Measurements from ENCODE around the gene U2AF2.

DNA sequence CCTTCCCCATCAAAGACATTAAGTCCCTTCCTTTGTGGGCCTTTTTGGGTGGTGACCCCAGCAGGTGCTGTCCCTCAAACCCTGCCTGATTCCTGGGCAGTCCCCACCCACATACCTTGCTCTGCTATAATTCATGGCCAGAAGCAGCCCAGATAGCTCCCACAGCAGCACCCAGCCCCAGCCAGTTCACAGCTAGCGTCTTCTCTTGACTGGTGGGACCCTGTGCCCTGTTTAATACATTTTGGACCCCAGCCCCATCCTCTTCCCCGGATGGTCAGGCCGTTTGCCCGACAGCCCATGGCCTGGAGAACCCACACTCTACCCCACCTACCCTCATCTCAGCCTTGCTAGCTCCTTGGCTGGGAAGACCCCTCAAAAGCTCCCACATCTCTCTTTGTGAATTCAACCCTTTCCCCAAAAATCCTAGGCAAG, 4.7 kb upstream of the U2AF2 start:
- TF ChIP-seq, protein P1, sequence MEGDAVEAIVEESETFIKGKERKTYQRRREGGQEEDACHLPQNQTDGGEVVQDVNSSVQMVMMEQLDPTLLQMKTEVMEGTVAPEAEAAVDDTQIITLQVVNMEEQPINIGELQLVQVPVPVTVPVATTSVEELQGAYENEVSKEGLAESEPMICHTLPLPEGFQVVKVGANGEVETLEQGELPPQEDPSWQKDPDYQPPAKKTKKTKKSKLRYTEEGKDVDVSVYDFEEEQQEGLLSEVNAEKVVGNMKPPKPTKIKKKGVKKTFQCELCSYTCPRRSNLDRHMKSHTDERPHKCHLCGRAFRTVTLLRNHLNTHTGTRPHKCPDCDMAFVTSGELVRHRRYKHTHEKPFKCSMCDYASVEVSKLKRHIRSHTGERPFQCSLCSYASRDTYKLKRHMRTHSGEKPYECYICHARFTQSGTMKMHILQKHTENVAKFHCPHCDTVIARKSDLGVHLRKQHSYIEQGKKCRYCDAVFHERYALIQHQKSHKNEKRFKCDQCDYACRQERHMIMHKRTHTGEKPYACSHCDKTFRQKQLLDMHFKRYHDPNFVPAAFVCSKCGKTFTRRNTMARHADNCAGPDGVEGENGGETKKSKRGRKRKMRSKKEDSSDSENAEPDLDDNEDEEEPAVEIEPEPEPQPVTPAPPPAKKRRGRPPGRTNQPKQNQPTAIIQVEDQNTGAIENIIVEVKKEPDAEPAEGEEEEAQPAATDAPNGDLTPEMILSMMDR (IDR thresholded peaks at IDR 0.05): no peak
- no peak for TF ChIP-seq POLR2A (IDR thresholded peaks at IDR 0.05; ENCODE audit: low read depth)
